ENCODE measurements around the gene UPF1. TPM values are rescaled to one million over a fixed set of nuclear protein-coding genes. Genes with fewer than 3 reads are reported as not detected.

UPF1 gene
- total RNA-seq, 1 donor = 51.0 TPM

- no peak for DNase-seq (ENCODE audit: low read depth)
- no peak overlapping the region for H3K4me3 ChIP-seq (ENCODE audit: low read depth, low read length)
- no peak for TF ChIP-seq CTCF (IDR thresholded peaks at IDR 0.05; ENCODE audit: insufficient read depth, low read depth, low read length)
Observed at GRCh38 chr19:18904334-18905057, 72.7 kb downstream of the UPF1 start.

GRCh38 chr19:18905058-18905456, 73.3 kb downstream of the UPF1 start:
- H3K4me3 ChIP-seq (ENCODE audit: low read depth, low read length) = no peak overlapping the region
- DNase-seq (ENCODE audit: low read depth) = no peak
- no peak for TF ChIP-seq CTCF (IDR thresholded peaks at IDR 0.05; ENCODE audit: insufficient read depth, low read depth, low read length)

- H3K4me3 ChIP-seq (ENCODE audit: low read depth, low read length) = no peak overlapping the region
- no peak for TF ChIP-seq CTCF (IDR thresholded peaks at IDR 0.05; ENCODE audit: insufficient read depth, low read depth, low read length)
- DNase-seq (ENCODE audit: low read depth) = no peak
Observed at GRCh38 chr19:18905513-18906236, 73.9 kb downstream of the UPF1 start.

GRCh38 chr19:18906605-18907519, 75.1 kb downstream of the UPF1 start:
- DNase-seq (ENCODE audit: low read depth) = no peak
- no peak for TF ChIP-seq CTCF (IDR thresholded peaks at IDR 0.05; ENCODE audit: insufficient read depth, low read depth, low read length)
- H3K4me3 ChIP-seq (ENCODE audit: low read depth, low read length) = no peak overlapping the region

- no peak overlapping the region for H3K4me3 ChIP-seq (ENCODE audit: low read depth, low read length)
- TF ChIP-seq CTCF (IDR thresholded peaks at IDR 0.05; ENCODE audit: insufficient read depth, low read depth, low read length) = no peak
- DNase-seq (ENCODE audit: low read depth) = no peak
Observed at GRCh38 chr19:18908917-18909619, 77.3 kb downstream of the UPF1 start.

- DNase-seq (ENCODE audit: low read depth) = no peak
- no peak overlapping the region for H3K4me3 ChIP-seq (ENCODE audit: low read depth, low read length)
- TF ChIP-seq CTCF (IDR thresholded peaks at IDR 0.05; ENCODE audit: insufficient read depth, low read depth, low read length) = no peak
Observed at GRCh38 chr19:18910010-18910409, 78.3 kb downstream of the UPF1 start.

All from fibroblast of villous mesenchyme (primary cell).